Measurements from ENCODE around the gene ARGLU1.

ARGLU1 gene

GRCh38 chr13:106534639-106535551 is 33.0 kb downstream of the ARGLU1 start:
- H3K79me2 ChIP-seq (ENCODE audit: insufficient read depth, low read length): no peaks in the 10 kb centered on the region
- H2AFZ ChIP-seq (ENCODE audit: low read depth, low read length): no peak overlapping the region
- no peaks in the 10 kb centered on the region for H4K20me1 ChIP-seq (ENCODE audit: insufficient read depth, low read length)
- no peaks in the 10 kb centered on the region for H3K27me3 ChIP-seq (ENCODE audit: insufficient read depth, low read length, poor library complexity)
- TF ChIP-seq CTCF (IDR thresholded peaks at IDR 0.05; ENCODE audit: borderline replicate concordance, extremely low read depth, low read length, poor library complexity, severe bottlenecking) (no peak), EZH2 (IDR thresholded peaks at IDR 0.05; ENCODE audit: borderline replicate concordance, low read depth, low read length, severe bottlenecking) (no peak)
- DNase-seq (no peak), ATAC-seq (ENCODE audit: insufficient read depth, low read depth) (no peak)
- no peak overlapping the region for H3K4me2 ChIP-seq (ENCODE audit: insufficient read depth, low read length)
- H3K27ac ChIP-seq (ENCODE audit: low read length): no peak overlapping the region
- no peak overlapping the region for H3K9ac ChIP-seq (ENCODE audit: low read depth, low read length)
- peaks cover 19% of the 10 kb centered on the region for H3K36me3 ChIP-seq (ENCODE audit: insufficient read depth, low read length)
- H3K9me3 ChIP-seq (ENCODE audit: insufficient read depth, low read length, severe bottlenecking): peaks cover 6% of the 10 kb centered on the region
- no peaks in the 10 kb centered on the region for H3K4me1 ChIP-seq (ENCODE audit: insufficient read depth, low read length)
- no peak overlapping the region for H3K4me3 ChIP-seq (ENCODE audit: low read depth in 1 of 2, low read length in 2 of 2)

GRCh38 chr13:106533943-106534638 is 33.8 kb downstream of the ARGLU1 start:
- Histone ChIP-seq H2AFZ (ENCODE audit: low read depth, low read length) (no peak overlapping the region), H3K36me3 (ENCODE audit: insufficient read depth, low read length) (peaks cover 11% of the 10 kb centered on the region), H3K79me2 (ENCODE audit: insufficient read depth, low read length) (no peaks in the 10 kb centered on the region), H3K27ac (ENCODE audit: low read length) (no peak overlapping the region), H3K9me3 (ENCODE audit: insufficient read depth, low read length, severe bottlenecking) (peaks cover 6% of the 10 kb centered on the region), H3K4me1 (ENCODE audit: insufficient read depth, low read length) (no peaks in the 10 kb centered on the region), H3K4me2 (ENCODE audit: insufficient read depth, low read length) (no peak overlapping the region), H3K27me3 (ENCODE audit: insufficient read depth, low read length, poor library complexity) (no peaks in the 10 kb centered on the region), H3K4me3 (ENCODE audit: low read depth in 1 of 2, low read length in 2 of 2) (no peak overlapping the region), H3K9ac (ENCODE audit: low read depth, low read length) (no peak overlapping the region), H4K20me1 (ENCODE audit: insufficient read depth, low read length) (no peaks in the 10 kb centered on the region)
- no peak for ATAC-seq (ENCODE audit: insufficient read depth, low read depth)
- DNase-seq: no peak
- TF ChIP-seq CTCF (IDR thresholded peaks at IDR 0.05; ENCODE audit: borderline replicate concordance, extremely low read depth, low read length, poor library complexity, severe bottlenecking) (no peak), EZH2 (IDR thresholded peaks at IDR 0.05; ENCODE audit: borderline replicate concordance, low read depth, low read length, severe bottlenecking) (no peak)

GRCh38 chr13:106533101-106533942 is 34.6 kb downstream of the ARGLU1 start:
- TF ChIP-seq CTCF (IDR thresholded peaks at IDR 0.05; ENCODE audit: borderline replicate concordance, extremely low read depth, low read length, poor library complexity, severe bottlenecking) (no peak), EZH2 (IDR thresholded peaks at IDR 0.05; ENCODE audit: borderline replicate concordance, low read depth, low read length, severe bottlenecking) (no peak)
- Histone ChIP-seq H3K9me3 (ENCODE audit: insufficient read depth, low read length, severe bottlenecking) (peaks cover 6% of the 10 kb centered on the region), H3K4me2 (ENCODE audit: insufficient read depth, low read length) (no peak overlapping the region), H3K27me3 (ENCODE audit: insufficient read depth, low read length, poor library complexity) (no peaks in the 10 kb centered on the region), H3K79me2 (ENCODE audit: insufficient read depth, low read length) (no peaks in the 10 kb centered on the region), H3K27ac (ENCODE audit: low read length) (no peak overlapping the region), H2AFZ (ENCODE audit: low read depth, low read length) (no peak overlapping the region), H3K36me3 (ENCODE audit: insufficient read depth, low read length) (peaks cover 7% of the 10 kb centered on the region; the same call in 1 of the 2 replicates), H3K9ac (ENCODE audit: low read depth, low read length) (no peak overlapping the region), H3K4me1 (ENCODE audit: insufficient read depth, low read length) (no peaks in the 10 kb centered on the region), H3K4me3 (ENCODE audit: low read depth in 1 of 2, low read length in 2 of 2) (no peak overlapping the region), H4K20me1 (ENCODE audit: insufficient read depth, low read length) (no peaks in the 10 kb centered on the region)
- no peak for ATAC-seq (ENCODE audit: insufficient read depth, low read depth)
- DNase-seq: no peak

Data from DND-41 (cell line).